Large intestine (tissue), 3 donors: ENCODE data around the gene RANBP17. TPM values are rescaled to one million over a fixed set of nuclear protein-coding genes. Genes with fewer than 3 reads are reported as not detected.
"Not testable (repeated sequence)": the region's sequence is repeated elsewhere in the genome, so short reads cannot be mapped to it uniquely, and the experiment has no call there.

Experiments used
- DNase-seq, 2 donors: peaks; one replicate each; pipeline versions ENCODE4 v3.0.0 to v3.0.0-alpha.2; 2013
- H3K27ac ChIP-seq: one replicate; pipeline ENCODE4 v1.5.1; 2013; ENCODE audit warnings: low read length
- H3K27me3 ChIP-seq: 2 replicates; pipeline ENCODE4 v1.6.1; 2013; ENCODE audit warnings: low read length; ENCODE audit not compliant: control insufficient read depth, insufficient read depth
- H3K36me3 ChIP-seq: 2 replicates; pipeline ENCODE4 v1.6.1; 2013; ENCODE audit warnings: low read length; ENCODE audit not compliant: control insufficient read depth, insufficient read depth
- H3K4me1 ChIP-seq: one replicate; pipeline ENCODE4 v1.6.1; 2013; ENCODE audit warnings: low read length; ENCODE audit not compliant: control insufficient read depth, insufficient read depth
- H3K4me3 ChIP-seq: one replicate; pipeline ENCODE4 v1.5.1; 2013; ENCODE audit warnings: low read length
- H3K9me3 ChIP-seq: one replicate; pipeline ENCODE4 v1.6.1; 2013; ENCODE audit warnings: mild to moderate bottlenecking, low read depth, low read length, moderate library complexity; ENCODE audit not compliant: control insufficient read depth
- WGBS: methylation state at CpG from one replicate; pipeline ENCODE4 v1.1.5; 2013; ENCODE audit warnings: low lambda C conversion rate; ENCODE audit not compliant: insufficient coverage; 5-methylcytosine and 5-hydroxymethylcytosine counted together
- polyA plus RNA-seq: library from polyadenylated mRNA; unstranded; fragments of 120-200 nt; gene quantifications from one replicate; pipeline ENCODE4 v1.2.1, GENCODE V29; 2013

Gene RANBP17
- polyA plus RNA-seq, 1 donor, result 5.8 TPM

GRCh38 chr5:171162596-171162995 is 300.8 kb downstream of the RANBP17 start:
- DNase-seq, result no peak
- H3K27ac ChIP-seq, result no peak overlapping the region
- H3K36me3 ChIP-seq, result no peaks in the 10 kb centered on the region
- no peaks in the 10 kb centered on the region for H3K4me1 ChIP-seq
- H3K4me3 ChIP-seq, result no peak overlapping the region
- no peaks in the 10 kb centered on the region for H3K9me3 ChIP-seq
- no peaks in the 10 kb centered on the region for H3K27me3 ChIP-seq
- WGBS, result no CpG with 5 or more reads among the region's 1 CpG

DNA sequence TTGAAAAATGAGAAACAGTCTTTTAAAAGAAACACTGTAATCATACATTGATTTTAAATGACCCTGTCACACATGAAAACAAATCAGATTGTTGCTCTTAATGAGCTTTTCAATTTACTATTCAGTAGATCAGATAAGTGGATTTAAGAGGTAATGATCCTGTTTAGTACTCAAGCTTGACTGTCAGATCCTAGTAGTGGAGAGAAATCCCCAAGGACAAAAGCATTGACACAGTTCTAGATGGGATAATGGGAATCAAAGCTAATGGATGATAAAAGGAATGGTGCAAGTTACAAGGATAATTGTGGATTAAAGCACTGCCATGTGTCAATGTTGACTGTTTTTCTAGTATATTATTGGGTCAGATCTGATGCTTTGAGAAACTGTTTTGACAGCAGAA is 304.9 kb downstream of the RANBP17 start:
- H3K36me3 ChIP-seq, result no peaks in the 10 kb centered on the region

GRCh38 chr5:171168171-171168570 is 306.4 kb downstream of the RANBP17 start:
- 100% methylated on average over 3 of the region's 4 CpGs for WGBS
- no peak for DNase-seq
- Histone ChIP-seq H3K36me3 (no peaks in the 10 kb centered on the region), H3K4me1 (no peaks in the 10 kb centered on the region), H3K4me3 (no peak overlapping the region), H3K9me3 (no peaks in the 10 kb centered on the region), H3K27ac (no peak overlapping the region), H3K27me3 (no peaks in the 10 kb centered on the region)

More for the DNA sequence above, 304.9 kb downstream of the RANBP17 start:
- Histone ChIP-seq H3K27me3 (no peaks in the 10 kb centered on the region), H3K27ac (no peak overlapping the region), H3K4me1 (no peaks in the 10 kb centered on the region), H3K9me3 (no peaks in the 10 kb centered on the region), H3K4me3 (no peak overlapping the region)
- no peak for DNase-seq

GRCh38 chr5:171174960-171175359 is 313.1 kb downstream of the RANBP17 start:
- not testable (repeated sequence) for DNase-seq, H3K4me1 ChIP-seq, H3K27ac ChIP-seq, H3K27me3 ChIP-seq, H3K36me3 ChIP-seq, H3K9me3 ChIP-seq, H3K4me3 ChIP-seq
- no CpG with 5 or more reads among the region's 2 CpGs for WGBS

DNA sequence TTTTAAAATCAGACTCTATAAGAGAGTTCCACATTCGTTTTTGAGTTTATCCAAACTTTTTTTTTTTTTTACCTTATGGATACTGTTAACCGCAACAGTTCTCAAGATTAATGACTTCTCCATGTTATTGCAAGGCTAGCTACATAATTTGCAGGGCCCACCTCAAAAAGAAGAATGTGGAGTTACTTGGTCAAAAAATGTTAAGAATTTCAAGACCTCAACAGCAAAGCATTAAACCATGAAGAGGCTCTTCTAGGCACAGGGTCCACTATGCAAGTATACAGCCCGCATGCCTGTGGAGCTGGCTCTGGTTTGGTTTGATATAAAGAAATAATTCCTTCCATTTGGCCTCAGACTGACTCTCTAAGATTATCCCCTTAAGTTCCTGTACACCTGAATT is 313.9 kb downstream of the RANBP17 start:
- H3K36me3 ChIP-seq, result no peaks in the 10 kb centered on the region
- 78% methylated on average over 1 of the region's 3 CpGs for WGBS
- no peak overlapping the region for H3K27ac ChIP-seq
- no peaks in the 10 kb centered on the region for H3K4me1 ChIP-seq
- H3K27me3 ChIP-seq, result no peaks in the 10 kb centered on the region
- no peak for DNase-seq
- no peaks in the 10 kb centered on the region for H3K9me3 ChIP-seq
- H3K4me3 ChIP-seq, result no peak overlapping the region

DNA sequence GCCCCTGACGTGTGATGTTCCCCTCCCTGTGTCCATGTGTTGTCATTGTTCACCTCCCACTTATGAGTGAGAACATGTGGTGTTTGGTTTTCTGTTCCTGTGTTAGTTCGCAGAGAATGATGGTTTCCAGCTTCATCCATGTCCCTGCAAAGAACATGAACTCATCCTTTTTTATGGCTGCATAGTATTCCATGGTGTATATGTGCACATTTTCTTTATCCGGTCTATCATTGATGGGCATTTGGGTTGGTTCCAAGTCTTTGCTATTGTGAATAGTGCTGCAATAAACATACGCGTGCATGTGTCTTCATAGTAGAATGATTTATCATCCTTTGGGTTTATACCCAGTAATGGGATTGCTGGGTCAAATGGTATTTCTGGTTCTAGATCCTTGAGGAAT is 316.4 kb downstream of the RANBP17 start:
- not testable (repeated sequence) for H3K4me1 ChIP-seq, H3K27ac ChIP-seq, DNase-seq, H3K4me3 ChIP-seq, H3K27me3 ChIP-seq, H3K9me3 ChIP-seq, H3K36me3 ChIP-seq
- no CpG with 5 or more reads among the region's 5 CpGs for WGBS

GRCh38 chr5:171188016-171188415 is 326.2 kb downstream of the RANBP17 start:
- no peaks in the 10 kb centered on the region for H3K4me1 ChIP-seq
- H3K27me3 ChIP-seq, result no peaks in the 10 kb centered on the region
- H3K4me3 ChIP-seq, result no peak overlapping the region
- no peaks in the 10 kb centered on the region for H3K9me3 ChIP-seq
- no peak for DNase-seq
- H3K27ac ChIP-seq, result no peak overlapping the region
- no CpG with 5 or more reads among the region's 4 CpGs for WGBS
- H3K36me3 ChIP-seq, result peaks cover 3% of the 10 kb centered on the region

GRCh38 chr5:171189442-171189841 is 327.6 kb downstream of the RANBP17 start:
- Histone ChIP-seq H3K27me3 (no peaks in the 10 kb centered on the region), H3K9me3 (no peaks in the 10 kb centered on the region), H3K4me3 (no peak overlapping the region), H3K4me1 (no peaks in the 10 kb centered on the region), H3K27ac (no peak overlapping the region), H3K36me3 (peaks cover 3% of the 10 kb centered on the region)
- 87% methylated on average over 3 of the region's 4 CpGs for WGBS
- DNase-seq, result no peak

- no CpG with 5 or more reads among the region's 1 CpG for WGBS
- Histone ChIP-seq H3K4me3 (no peak overlapping the region), H3K36me3 (peaks cover 3% of the 10 kb centered on the region)
Observed at GRCh38 chr5:171192111-171192510, 330.3 kb downstream of the RANBP17 start.

DNA sequence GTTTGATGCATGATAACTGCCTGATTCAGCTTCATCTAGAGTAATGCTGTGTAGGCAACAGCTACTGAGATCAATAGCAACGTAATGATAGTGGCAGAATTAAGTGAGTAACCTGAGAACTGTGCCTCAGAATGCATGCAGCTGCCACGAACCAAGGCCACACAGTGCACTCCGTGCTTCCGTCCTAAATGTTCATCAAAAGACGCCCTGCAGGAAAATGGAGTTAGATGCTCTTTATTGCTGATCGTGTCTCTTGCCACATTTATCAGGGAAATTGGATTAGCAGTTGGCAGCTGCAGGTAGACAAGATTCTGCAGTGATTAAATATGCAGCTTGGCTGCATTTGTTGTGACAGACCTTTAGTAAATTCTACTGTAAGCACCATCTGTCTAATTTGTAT is 339.5 kb downstream of the RANBP17 start:
- H3K4me1 ChIP-seq, result no peaks in the 10 kb centered on the region
- H3K4me3 ChIP-seq, result no peak overlapping the region
- H3K36me3 ChIP-seq, result no peaks in the 10 kb centered on the region
- H3K27me3 ChIP-seq, result no peaks in the 10 kb centered on the region
- H3K9me3 ChIP-seq, result no peaks in the 10 kb centered on the region
- no CpG with 5 or more reads among the region's 6 CpGs for WGBS
- no peak for DNase-seq
- no peak overlapping the region for H3K27ac ChIP-seq

More at GRCh38 chr5:171192111-171192510, 330.3 kb downstream of the RANBP17 start:
- no peaks in the 10 kb centered on the region for H3K4me1 ChIP-seq
- H3K27ac ChIP-seq, result no peak overlapping the region
- H3K9me3 ChIP-seq, result no peaks in the 10 kb centered on the region
- H3K27me3 ChIP-seq, result no peaks in the 10 kb centered on the region
- DNase-seq, result no peak

- H3K4me1 ChIP-seq, result no peaks in the 10 kb centered on the region
- no CpG with 5 or more reads among the region's 8 CpGs for WGBS
- DNase-seq, result no peak
- H3K27me3 ChIP-seq, result no peaks in the 10 kb centered on the region
- H3K9me3 ChIP-seq, result no peaks in the 10 kb centered on the region
- H3K27ac ChIP-seq, result no peak overlapping the region
- H3K4me3 ChIP-seq, result no peak overlapping the region
- H3K36me3 ChIP-seq, result no peaks in the 10 kb centered on the region
Observed at GRCh38 chr5:171205375-171205774, 343.6 kb downstream of the RANBP17 start.
